NCI-H128 (cell line): ENCODE results near the gene ADIPOR2.

Experiments used
- DNase-seq: peaks from one replicate; lab custom pipeline; 2025; ENCODE audit not compliant: unreplicated experiment; lab: John Stamatoyannopoulos, UW

The ADIPOR2 gene

DNA sequence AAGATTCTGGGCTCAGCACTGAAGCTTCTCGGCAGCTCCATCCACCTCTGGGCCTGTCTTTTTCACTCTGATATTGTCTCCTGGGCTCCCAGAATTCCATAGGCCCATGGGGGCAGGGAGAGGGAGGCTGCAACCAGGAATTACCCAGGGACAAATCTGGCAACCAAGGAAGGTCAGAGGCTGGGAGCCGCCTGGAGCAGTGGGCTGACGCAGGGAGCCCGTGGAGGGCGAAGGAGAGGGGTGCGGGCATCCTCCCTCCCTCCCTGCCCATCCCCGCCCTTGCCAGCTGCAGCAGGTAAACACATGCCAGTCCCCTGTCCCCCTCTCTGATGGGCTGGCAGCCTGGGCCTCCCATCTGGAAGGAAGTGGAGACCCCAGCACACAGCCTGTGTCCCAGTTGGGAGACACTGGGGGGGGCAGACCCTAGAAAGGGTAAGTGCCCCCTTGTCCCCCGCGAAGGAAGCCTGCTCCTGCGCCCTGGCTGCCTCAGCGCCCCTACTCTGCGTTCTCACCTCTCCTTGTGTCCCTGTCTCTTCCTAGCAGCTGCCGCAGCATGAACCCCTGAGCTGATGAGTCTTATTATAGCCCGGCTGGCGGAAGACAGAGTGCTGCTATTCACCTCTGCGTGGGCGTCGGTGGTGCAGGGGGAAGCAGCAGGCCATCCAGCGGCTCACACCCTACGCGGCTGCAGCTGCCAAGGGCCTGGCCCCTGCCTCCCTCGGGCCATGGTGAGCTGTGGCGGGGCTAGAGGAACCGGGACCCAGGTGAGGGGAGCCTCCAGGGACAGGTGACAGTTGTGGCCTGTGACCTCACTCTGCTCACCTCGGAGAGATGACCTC is 136.2 kb downstream of the ADIPOR2 start:
- DNase-seq: no peak

DNA sequence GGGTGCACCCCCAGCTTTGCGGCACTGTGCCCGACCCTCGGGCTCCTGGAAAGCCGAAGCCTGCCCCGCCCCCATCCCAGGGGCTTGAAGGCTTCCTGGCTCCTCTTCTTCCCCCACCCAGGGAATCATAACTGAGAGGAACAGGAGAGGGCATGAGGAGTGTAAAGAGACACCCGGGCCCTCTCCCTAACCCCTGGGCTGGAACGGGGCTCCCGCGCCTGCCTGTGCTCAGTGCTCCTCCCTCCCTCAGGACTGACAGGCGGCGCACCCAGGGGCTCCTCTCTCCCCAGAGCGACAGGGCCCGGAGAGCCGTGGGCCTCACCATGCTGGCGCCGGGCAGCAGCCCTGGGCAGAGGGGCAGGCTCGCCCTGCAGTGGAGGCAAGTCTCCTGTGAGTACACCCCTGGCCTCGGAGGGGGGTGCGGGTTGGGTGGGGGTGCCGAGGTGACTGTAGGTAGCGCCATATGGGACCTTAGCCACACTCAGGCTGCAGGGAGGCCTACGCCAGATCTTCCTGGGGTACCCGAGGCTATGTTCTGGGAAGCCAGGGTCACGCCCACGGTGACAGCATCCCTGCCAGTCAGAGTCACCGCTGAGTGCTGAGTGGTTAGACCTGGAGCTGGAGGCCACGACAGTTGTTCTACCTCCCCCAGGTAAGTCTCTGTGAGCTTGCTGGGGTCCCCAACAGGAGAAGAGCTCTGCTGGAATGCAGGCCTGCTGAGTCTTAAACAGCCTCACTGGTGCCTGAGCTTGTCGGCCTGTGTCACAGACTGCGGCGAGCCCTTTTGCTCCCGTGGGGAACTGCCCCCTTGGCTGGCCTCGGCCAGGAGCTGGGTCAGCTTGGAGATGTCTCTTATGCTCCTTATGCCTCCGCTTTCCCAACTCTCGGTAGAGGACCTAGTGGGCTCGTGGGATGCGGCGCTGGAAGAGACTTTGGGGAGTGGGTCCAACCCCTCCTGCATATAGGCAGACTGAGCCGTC is 137.2 kb downstream of the ADIPOR2 start:
- DNase-seq: no peak

DNA sequence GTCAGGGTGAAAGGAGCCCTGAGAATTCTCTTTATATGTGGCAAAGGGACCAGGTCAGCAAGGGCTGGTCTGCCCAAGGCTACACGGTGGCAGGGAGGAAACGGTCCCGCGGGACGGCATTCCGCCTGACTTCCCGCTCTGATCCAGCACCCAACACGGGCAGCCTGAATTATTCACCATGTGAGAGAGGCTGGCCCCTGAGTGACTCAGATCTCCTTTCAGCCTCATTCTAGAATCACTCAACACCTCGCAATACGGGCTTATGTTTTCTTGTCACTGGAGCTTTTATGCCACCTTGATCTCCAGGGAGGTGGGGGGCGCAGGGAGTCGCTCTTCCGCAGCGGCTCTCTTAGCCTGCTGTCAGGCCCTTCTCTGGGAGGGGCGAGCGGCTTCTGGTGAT is 138.0 kb downstream of the ADIPOR2 start:
- no peak for DNase-seq

DNA sequence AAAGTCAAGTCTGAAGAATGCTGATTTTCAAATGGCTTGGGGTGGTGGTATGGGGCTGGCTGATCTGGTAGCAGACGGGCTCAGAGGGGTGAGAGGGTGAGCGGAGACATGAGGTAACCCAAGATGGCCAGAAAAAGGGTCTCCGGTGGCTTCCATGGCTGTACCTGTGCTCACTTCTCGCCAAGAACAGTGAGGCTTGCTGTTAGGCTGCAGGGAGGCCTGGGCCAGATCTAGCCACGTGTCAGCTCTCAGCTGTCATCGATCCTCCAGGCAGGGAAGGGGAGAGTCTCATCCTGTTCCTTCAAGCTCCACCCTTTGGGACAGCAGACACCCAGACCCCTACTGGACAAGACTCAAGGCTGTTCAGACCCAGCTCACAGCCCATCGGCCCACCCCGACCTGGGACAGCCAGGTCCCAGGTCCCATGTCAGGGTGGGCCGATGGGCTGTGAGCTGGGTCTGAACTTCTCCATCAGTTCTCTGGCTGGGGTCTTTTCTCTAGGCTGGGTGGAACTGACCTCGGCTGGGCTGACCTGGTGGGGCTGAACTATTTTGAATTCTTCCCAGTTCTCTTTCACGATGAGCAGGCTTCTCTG is 138.5 kb downstream of the ADIPOR2 start:
- no peak for DNase-seq

DNA sequence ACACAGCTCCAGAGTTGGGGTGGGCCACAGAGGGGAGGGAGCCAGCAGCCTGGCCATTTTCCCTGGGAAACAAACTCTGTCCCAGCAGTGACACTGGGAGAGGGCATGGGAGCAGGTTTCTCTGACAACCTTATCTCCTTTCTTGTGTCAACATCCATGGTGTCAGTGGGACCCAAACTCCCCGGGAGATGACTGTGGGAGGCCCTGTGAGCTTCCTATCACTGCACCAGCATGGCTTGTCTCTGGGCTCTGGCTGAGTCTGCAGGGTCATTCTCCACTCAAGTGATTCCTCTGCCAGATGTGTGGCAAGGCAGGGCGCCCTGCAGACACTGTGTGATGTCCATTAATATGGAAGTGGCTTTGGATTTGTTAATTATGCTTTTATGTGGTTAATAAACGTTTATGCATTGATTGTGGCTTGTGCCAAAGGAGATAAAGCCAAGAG is 139.6 kb downstream of the ADIPOR2 start:
- DNase-seq: no peak

DNA sequence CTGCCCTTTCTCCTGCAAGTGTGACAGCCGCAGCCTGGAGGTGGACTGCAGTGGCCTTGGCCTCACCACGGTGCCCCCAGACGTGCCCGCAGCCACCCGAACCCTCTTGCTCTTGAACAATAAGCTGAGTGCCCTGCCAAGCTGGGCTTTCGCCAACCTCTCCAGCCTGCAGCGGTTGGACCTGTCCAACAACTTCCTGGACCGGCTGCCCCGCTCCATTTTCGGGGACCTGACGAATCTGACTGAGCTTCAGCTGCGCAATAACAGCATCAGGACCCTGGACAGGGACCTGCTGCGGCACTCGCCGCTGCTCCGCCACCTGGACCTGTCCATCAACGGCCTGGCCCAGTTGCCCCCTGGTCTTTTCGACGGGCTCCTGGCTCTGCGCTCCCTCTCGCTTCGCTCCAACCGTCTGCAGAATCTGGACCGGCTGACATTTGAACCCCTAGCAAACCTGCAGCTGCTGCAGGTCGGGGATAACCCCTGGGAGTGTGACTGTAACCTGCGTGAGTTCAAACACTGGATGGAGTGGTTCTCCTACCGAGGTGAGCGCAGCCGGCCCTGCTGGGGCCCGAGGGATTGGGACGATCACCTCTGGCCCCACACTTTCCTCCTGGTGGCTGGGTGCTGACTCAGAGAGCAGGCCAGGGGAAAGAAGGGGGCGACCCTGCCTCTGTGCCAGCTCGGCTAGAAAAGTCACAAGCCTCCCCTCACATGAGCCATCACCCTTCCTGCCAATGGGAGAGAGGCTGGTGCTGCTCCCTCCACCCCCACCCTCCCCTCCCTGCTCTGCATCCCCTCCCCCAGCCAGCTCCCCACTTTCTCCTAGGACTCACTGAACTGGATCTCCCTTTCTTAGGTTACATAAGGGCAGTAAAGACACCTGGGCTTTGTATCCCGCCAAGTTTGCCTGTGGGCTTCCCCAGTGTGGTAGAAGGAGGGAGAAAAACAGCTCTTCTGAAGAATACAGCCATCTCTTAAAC is 140.4 kb downstream of the ADIPOR2 start:
- DNase-seq: no peak

DNA sequence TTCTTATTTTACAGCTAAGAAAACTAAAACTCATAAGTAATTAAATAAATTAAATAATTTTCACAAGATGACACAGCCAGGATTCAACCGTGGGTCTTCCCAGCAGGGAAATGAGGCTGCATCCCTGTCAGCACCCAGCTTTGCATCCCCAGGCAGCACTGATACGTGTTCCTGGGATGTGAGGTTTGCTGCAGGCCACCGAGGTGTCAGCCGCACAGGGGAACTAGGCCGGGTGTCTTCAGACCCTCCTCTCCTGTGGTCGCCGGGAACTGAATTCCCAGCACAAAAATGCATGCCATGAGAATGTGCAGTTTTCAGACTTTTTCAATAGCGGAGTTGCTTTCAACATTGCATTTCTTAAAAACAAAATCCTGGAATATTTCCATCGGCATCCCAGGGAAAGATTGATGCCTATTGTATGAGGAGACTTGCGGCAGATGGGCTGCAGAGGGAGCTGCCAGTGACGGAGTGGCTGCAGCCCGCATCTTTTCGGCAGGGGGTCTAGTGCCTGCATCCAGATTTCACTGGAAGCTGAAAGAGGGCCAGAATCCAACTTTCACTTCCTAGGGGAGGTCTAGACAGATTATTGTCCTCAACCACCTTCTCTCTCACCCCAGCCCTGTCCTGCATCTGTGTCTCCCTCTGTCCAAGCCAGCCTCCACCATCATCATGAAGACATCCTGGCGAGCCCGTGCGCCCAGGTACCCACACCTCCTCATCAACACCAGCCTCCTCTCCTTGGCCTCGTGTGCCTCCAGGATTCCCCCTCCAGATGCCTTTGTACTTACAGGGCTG is 142.1 kb downstream of the ADIPOR2 start:
- DNase-seq: no peak

DNA sequence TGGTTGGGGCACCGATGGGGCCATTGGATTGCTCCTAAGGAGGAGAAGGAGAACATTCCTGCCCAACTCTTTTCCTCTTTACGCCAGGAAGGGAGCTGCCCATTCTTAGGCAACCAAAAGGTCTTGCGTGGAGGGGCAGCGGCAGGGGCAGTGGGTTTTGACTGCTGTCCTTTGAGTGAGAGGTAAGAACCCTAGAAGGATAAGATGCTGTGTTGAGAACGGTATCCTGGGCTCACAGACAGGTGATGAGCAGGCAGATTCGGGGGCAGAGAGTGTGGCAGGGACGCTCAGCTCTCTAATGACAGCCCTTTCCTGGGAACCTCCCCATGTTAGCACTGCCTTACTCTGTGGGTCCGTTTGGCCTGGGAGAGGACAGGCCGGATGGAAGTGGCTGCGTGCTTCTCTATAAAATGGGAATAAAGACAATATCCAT is 142.7 kb downstream of the ADIPOR2 start:
- DNase-seq: no peak

DNA sequence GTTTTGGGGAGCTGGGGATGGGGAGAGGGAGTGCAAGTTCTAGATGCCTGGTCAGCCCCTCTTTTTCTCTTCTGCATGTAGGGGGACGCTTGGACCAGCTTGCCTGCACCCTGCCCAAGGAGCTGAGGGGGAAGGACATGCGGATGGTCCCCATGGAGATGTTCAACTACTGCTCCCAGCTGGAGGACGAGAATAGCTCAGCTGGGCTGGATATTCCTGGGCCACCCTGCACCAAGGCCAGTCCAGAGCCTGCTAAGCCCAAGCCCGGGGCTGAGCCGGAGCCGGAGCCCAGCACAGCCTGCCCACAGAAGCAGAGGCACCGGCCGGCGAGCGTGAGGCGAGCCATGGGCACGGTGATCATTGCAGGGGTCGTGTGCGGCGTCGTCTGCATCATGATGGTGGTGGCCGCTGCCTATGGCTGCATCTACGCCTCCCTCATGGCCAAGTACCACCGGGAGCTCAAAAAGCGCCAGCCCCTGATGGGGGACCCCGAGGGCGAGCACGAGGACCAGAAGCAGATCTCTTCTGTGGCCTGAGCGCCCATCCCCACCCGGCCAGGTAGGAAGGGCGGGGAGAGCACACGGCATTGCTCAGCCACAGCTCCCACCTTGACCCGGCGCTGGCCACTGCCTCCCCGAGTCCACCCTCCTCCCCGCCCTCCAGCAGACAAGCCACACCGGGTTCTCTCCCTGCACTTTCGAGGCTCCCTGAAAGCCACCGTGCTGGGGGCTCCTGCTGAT is 143.5 kb downstream of the ADIPOR2 start:
- no peak for DNase-seq

DNA sequence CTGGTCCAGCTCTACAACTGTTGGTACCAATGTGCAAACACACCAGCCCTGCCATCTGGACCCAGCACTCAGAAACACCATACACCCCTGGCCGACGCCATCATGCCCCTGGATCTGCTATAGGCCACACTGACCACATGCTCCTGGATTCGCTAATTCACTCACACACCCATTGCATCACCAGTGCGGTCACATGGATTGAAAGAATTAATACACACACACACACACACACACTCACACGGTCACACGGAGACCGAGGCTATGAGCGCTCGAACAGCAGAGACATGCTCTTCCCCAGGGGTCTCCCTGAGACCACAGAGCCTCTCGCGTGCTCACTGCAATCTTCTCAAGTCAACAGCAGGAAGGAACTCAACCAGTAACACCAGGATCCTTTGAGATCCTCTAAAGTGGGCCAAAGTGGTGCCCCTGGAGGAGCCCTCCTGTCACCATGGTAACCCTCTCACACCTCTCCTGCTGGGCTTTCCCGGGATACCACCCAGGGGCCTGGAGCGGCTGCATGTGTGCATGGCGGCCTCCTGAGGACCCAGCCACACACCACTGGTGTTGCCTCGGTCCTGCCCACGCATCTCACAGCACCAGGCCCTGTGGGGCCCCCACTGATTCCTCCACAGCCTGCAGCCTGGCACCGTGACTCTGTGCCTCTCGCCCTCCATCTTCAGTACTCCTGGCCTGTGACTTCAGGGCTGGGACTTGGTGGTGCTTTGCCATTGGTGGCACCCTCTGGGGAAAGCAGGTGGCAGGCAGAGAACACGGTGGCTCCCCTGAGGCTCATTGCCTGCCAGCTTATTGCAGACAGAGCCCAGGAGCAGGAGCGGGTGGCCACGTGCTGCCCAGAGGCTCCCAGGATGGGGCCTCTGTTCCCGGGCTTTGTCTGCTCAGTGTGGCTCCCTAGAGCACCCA is 144.6 kb downstream of the ADIPOR2 start:
- no peak for DNase-seq

DNA sequence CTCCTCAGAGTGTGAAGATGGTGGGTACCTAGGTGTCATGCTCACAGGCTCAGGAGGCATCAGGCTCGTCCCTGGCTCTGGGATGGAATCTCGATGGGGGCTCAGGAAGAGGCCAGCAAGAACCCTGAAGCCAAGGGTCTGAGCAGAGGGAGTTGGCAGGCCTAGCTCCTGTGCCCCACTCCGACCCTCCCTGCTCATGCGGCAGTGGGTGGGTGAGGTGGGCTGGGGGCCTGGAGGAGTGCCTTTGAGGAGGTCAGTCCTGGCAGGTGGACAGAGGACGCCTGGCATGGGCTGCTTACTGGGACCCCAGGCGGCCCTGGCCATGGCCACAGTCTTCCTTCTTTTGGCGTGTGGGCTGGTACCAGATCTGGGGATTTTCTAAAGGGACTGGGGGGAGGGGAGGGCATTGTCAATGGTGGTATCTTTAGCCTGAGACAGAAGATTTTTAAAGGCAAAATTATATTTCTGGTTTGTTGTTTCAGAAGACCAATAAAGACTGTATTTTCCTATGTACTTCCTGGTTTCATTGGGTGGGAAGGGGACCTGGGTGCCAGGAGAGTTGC is 145.5 kb downstream of the ADIPOR2 start:
- no peak for DNase-seq

DNA sequence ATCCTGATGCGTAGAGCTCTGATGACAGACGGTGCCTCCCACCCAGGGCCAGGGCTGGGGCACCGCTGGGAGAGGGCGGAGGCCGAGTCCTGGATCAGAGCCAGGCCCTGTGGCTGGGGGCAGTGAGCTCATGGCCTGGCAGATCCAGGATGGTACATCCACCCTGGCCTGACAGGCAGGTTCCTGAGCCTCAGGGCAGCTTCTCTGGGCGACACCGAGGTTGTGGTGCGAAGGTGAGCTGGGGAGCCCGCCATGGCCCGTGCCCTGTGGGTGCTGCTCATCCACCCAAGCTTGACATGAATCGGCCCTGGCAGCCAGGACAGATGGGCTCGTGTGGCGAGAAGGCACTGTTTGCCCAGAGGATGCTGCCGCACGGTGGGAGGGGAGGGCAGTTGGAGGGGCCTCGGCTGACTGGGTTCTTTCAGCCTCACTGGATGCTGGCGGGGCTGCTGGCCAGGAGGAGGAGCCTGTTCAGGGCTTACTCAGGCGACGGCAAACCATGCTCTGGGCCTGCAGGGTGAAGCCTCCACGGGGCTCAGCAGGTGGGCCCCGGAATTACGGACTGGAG is 146.1 kb downstream of the ADIPOR2 start:
- DNase-seq: no peak

DNA sequence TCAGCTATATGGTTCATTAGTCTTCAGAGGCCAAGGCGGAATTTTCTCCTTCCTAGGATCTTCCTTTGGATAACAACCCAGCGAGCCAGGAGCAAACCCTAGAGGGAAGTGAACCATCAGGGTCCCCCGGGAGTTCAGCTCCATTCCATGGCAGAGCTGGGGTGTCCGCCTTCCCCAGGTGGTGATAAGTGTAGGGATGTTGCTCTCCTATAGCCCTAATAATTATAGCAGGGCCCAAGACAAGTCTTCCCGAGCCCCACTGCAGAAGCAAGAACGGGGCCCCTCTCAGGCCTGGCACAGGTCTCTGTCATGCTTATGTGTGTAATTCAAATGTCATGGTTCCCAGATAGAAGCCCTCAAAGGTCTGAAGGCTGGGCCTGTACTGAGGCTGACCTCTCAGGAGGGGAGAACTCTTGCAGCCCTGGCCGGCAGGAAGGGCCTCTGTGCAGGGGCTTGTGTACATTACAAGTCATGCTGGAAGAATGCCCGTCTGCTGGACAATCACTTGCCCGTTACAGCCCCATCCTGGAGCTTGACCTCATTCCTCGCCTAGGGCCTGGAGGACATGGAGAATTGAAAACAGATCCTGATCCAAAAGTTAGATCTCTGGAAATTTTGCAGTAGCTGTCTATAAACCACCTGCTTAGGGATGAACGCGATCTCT is 146.8 kb downstream of the ADIPOR2 start:
- no peak for DNase-seq
